WTC11 (cell line): Measurements from ENCODE around the gene KLHL7. TPM values are rescaled to one million over a fixed set of nuclear protein-coding genes. Genes with fewer than 3 reads are reported as not detected.

ENCODE experiments used
- ATAC-seq: fragments of 200-7000 bp; cut with Tn5 transposase; 2 replicates; pipeline ENCODE4 v1.10.0; 2021; ENCODE audit warnings: mild to moderate bottlenecking, moderate library complexity
- CTCF ChIA-PET: fragments of 300-600 bp; sonication (Branson Sonifier 250); formaldehyde crosslinking; loops from one replicate; lab custom pipeline; 2021; ENCODE audit warnings: antibody characterized with exemption; lab: Charles Lee
- POLR2A ChIA-PET: fragments of 350-600 bp; sonication (Branson Sonifier 250); formaldehyde crosslinking; loops from one replicate; lab custom pipeline; 2021; ENCODE audit warnings: antibody characterized with exemption; lab: Charles Lee
- DNase-seq: peaks from one replicate; pipeline ENCODE4 v3.0.0; 2021; ENCODE audit warnings: low spot score
- H3K27ac Mint-ChIP-seq: 2 replicates; pipeline ENCODE4 v1.8.0; 2021; ENCODE audit warnings: mixed read lengths
- H3K27me3 Mint-ChIP-seq: 2 replicates; pipeline ENCODE4 v1.8.0; 2021; ENCODE audit warnings: low read depth, mild to moderate bottlenecking, moderate library complexity, mixed read lengths
- H3K36me3 Mint-ChIP-seq: 2 replicates; pipeline ENCODE4 v1.8.0; 2021; ENCODE audit warnings: mixed read lengths
- H3K4me1 Mint-ChIP-seq: 2 replicates; pipeline ENCODE4 v1.8.0; 2022; ENCODE audit warnings: mixed read lengths
- H3K4me3 Mint-ChIP-seq: 2 replicates; pipeline ENCODE4 v1.8.0; 2021; ENCODE audit warnings: mild to moderate bottlenecking, moderate library complexity, mixed read lengths
- H3K9me3 Mint-ChIP-seq: 2 replicates; pipeline ENCODE4 v1.8.0; 2021; ENCODE audit warnings: mixed read lengths
- AFF4 ChIP-seq: sonication (generic); formaldehyde crosslinking; IDR thresholded peaks from 2 replicates; pipeline ENCODE4 v1.8.1; 2023; ENCODE audit warnings: mild to moderate bottlenecking, missing genetic modification reagents, borderline replicate concordance
- ATF3 ChIP-seq: sonication (generic); formaldehyde crosslinking; conservative IDR thresholded peaks from 2 replicates; pipeline ENCODE4 v1.8.1; 2022; ENCODE audit warnings: mild to moderate bottlenecking, missing genetic modification reagents
- CBFB ChIP-seq: sonication (generic); formaldehyde crosslinking; IDR thresholded peaks from 2 replicates; pipeline ENCODE4 v1.8.1; 2022; ENCODE audit warnings: mild to moderate bottlenecking, low read depth, missing genetic modification reagents
- EMX1 ChIP-seq: fragments of 250-450 bp; sonication (Bioruptor Pico); IDR thresholded peaks from 2 replicates; pipeline ENCODE4 v1.8.0; 2021; ENCODE audit warnings: mild to moderate bottlenecking
- FOXP1 ChIP-seq: sonication (generic); formaldehyde crosslinking; IDR thresholded peaks from 2 replicates; pipeline ENCODE4 v1.8.0; 2022; ENCODE audit warnings: missing genetic modification reagents, mild to moderate bottlenecking, moderate library complexity, borderline replicate concordance
- FOXP4 ChIP-seq: sonication (generic); formaldehyde crosslinking; IDR thresholded peaks from 2 replicates; pipeline ENCODE4 v1.8.0; 2022; ENCODE audit warnings: mild to moderate bottlenecking, missing genetic modification reagents
- IRF2 ChIP-seq: sonication (generic); formaldehyde crosslinking; IDR thresholded peaks from 2 replicates; pipeline ENCODE4 v1.8.0; 2022; ENCODE audit warnings: low read depth, missing genetic modification reagents, borderline replicate concordance
- KAT7 ChIP-seq: sonication (generic); formaldehyde crosslinking; IDR thresholded peaks from 2 replicates; pipeline ENCODE4 v1.8.1; 2023; ENCODE audit warnings: missing genetic modification reagents, mild to moderate bottlenecking, borderline replicate concordance
- MAX ChIP-seq: sonication (generic); formaldehyde crosslinking; IDR thresholded peaks from 2 replicates; pipeline ENCODE4 v1.8.0; 2022; ENCODE audit warnings: mild to moderate bottlenecking, missing genetic modification reagents
- MLX ChIP-seq: sonication (generic); formaldehyde crosslinking; IDR thresholded peaks from 2 replicates; pipeline ENCODE4 v1.8.1; 2023; ENCODE audit warnings: mild to moderate bottlenecking, missing genetic modification reagents, moderate library complexity
- NR2C2 ChIP-seq: sonication (generic); formaldehyde crosslinking; IDR thresholded peaks from 2 replicates; pipeline ENCODE4 v1.8.0; 2022; ENCODE audit warnings: mild to moderate bottlenecking, missing genetic modification reagents
- RELA ChIP-seq: sonication (generic); formaldehyde crosslinking; IDR thresholded peaks from 2 replicates; pipeline ENCODE4 v1.8.1; 2022; ENCODE audit warnings: missing genetic modification reagents, mild to moderate bottlenecking, borderline replicate concordance
- SMAD3 ChIP-seq: sonication (generic); formaldehyde crosslinking; IDR thresholded peaks from 2 replicates; pipeline ENCODE4 v1.8.0; 2022; ENCODE audit warnings: missing genetic modification reagents, mild to moderate bottlenecking, borderline replicate concordance
- USF2 ChIP-seq: sonication (generic); formaldehyde crosslinking; IDR thresholded peaks from 2 replicates; pipeline ENCODE4 v1.8.1; 2023; ENCODE audit warnings: mild to moderate bottlenecking, missing genetic modification reagents, moderate library complexity
- ZNF512 ChIP-seq: sonication (generic); formaldehyde crosslinking; IDR thresholded peaks from 2 replicates; pipeline ENCODE4 v1.8.1; 2022; ENCODE audit warnings: missing genetic modification reagents, borderline replicate concordance
- ZNF532 ChIP-seq: fragments of 250-450 bp; sonication (Bioruptor Pico); IDR thresholded peaks from 2 replicates; pipeline ENCODE4 v1.9.0; 2021; ENCODE audit warnings: mild to moderate bottlenecking, borderline replicate concordance
- total RNA-seq: library from RNA; stranded (reverse); gene quantifications from 3 replicates; pipeline ENCODE4 v1.2.3, GENCODE V29; 2021

The KLHL7 gene
- total RNA-seq, 1 experiment from 2014 or later = 82.1 TPM

- 0 out of 2 replicates have a peak, but pooled peaks have one; percentile 79 for TF ChIP-seq KAT7 (CRISPR knock-in tag)
Observed at GRCh38 chr7:23105644-23106056, at the start of gene KLHL7 (continued).

GRCh38 chr7:23058408-23059096, 47.0 kb upstream of the KLHL7 start:
- Mint-ChIP-seq H3K4me3 (no peak overlapping the region), H3K36me3 (no peaks in the 10 kb centered on the region), H3K4me1 (peaks cover 17% of the 10 kb centered on the region), H3K9me3 (peaks cover 4% of the 10 kb centered on the region), H3K27me3 (no peaks in the 10 kb centered on the region), H3K27ac (no peak overlapping the region)
- DNase-seq = no peak
- CTCF ChIA-PET = interaction anchor here (0.9 kb wide), 1 partner anchor 27 kb away, joined by 4 read pairs; no protein-coding TSS in a partner anchor
- POLR2A ChIA-PET = no interaction called here
- ATAC-seq = no peak
- TF ChIP-seq FOXP4 (no peak), FOXP1 (CRISPR knock-in tag) (no peak), MAX (no peak), EMX1 (CRISPR knock-in tag) (no peak), CBFB (no peak), SMAD3 (no peak), MLX (no peak), NR2C2 (CRISPR knock-in tag) (no peak), ZNF532 (CRISPR knock-in tag) (no peak), ZNF512 (no peak), IRF2 (CRISPR knock-in tag) (no peak), USF2 (no peak), AFF4 (CRISPR knock-in tag) (no peak), RELA (no peak), ATF3 (no peak)
